Jurkat, Clone E6-1 (cell line): ENCODE results near the gene VWA5B1.

ENCODE experiments used
- DNase-seq: peaks from one replicate; pipeline ENCODE4 v3.0.0-alpha.2; 2011; ENCODE audit warnings: low read depth, low spot score
- H3K4me3 ChIP-seq: 2 replicates; pipeline ENCODE4 v1.5.1; 2011; ENCODE audit warnings: mild to moderate bottlenecking, low read length, control low read depth, moderate library complexity

The VWA5B1 gene

DNA sequence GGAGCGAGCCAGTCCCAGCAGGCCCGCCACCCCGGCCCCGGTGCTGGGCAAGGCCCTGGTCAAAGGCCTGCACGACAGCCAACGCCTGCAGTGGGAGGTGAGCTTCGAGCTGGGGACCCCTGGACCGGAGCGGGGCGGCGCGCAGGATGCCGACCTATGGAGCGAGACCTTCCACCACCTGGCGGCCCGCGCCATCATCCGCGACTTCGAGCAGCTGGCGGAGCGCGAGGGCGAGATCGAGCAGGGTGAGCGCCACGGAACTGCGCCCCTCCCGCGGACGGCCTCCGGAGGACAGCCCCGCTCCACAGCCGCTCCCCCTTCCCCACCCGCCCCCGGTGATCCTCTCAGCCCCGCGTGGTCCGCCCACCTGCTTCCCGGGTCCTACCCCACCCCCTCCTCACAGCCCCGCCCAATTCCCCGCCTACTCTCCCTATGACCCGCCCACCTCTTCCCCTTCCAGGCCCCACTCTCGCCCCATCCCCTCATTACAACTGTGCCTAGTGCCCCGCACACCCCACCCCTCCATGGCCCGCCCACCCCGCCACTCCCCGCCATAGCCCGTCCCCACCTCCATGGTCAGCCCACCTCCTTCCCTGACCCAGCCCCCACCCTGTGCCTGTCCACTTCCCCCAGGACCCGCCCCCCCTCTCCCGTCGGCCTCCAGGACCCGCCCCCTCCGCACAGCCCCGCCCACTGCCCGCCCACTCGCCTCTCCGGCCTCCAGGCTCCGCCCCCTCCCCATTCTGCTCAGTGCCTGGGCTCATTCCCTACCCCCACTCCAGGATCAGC is 52.7 kb downstream of the VWA5B1 start:
- H3K4me3 ChIP-seq, result no peak overlapping the region
- no peak for DNase-seq

DNA sequence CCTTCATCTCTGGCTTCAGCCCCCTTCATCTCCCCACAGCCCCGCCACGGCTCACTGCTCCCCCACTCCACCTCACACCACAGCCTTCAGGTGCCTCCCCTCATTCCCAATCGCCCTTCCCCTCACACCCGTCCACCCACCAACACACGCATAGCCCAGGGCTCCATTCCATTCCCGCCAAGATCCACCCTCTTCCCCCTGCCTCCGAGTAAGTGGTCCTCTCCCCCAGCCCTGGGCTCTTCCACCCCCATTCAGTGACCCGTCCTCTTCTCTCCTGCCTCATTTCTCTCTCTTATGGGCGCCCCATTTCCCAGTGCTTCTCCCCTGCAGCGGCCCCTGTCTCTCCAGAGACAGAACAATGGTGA is 53.2 kb downstream of the VWA5B1 start:
- no peak for DNase-seq
- H3K4me3 ChIP-seq, result no peak overlapping the region

DNA sequence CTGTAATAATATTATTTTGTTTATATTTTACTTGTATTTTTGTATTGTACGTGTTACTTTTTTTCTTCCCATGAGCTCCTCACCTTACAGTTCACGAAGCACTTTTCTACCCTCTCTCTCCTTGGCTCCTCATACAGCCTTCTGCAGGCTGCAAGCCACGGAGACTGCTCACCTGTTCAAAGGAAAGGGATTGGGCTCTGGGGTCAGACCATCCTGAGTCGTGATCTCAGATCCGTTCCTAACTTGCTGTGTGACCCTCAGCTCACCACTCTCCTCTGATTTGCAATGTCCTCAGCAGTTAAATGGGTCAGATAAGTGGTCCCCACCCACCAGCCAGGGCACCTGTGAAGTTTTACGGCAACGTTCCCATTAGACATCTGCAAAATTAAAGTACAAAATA is 54.1 kb downstream of the VWA5B1 start:
- no peak for DNase-seq

DNA sequence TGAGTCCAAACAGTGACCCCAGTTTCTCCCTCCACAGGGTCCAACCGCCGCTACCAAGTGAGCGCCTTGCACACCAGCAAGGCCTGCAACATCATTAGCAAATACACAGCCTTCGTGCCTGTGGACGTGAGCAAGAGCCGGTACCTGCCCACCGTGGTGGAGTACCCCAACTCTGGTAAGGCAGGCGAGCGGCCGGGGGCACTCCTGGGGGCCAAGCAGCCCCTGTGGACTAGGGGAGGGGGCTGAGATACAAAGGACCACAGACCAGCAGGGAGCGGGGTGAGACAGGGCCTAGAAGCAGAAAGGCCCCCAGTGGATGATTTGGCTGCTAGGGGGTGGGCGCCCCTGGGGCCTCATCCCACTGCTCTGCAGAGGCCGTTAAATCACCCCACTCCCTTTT is 54.7 kb downstream of the VWA5B1 start:
- no peak for DNase-seq
- no peak overlapping the region for H3K4me3 ChIP-seq

More for the DNA sequence above, 54.1 kb downstream of the VWA5B1 start:
- no peak overlapping the region for H3K4me3 ChIP-seq

DNA sequence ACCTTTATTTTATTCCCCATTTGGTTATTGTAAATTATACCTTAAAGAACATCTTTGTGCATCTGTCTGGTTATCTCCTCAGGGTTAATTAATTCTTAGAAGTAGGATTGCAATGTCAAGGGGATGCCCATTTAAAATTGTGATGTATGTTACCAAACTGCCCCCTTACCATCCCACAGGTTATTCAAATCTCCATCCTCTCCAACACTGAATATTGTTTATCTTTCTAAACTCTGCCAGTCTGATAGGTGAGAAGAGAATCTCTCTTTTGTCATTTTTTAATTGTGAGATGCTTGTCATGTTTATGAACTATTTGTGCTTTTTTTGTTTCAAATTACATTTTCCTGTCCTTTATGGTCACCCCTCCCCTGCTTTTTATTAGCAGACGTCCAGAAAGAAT is 55.8 kb downstream of the VWA5B1 start:
- DNase-seq, result no peak
- no peak overlapping the region for H3K4me3 ChIP-seq

DNA sequence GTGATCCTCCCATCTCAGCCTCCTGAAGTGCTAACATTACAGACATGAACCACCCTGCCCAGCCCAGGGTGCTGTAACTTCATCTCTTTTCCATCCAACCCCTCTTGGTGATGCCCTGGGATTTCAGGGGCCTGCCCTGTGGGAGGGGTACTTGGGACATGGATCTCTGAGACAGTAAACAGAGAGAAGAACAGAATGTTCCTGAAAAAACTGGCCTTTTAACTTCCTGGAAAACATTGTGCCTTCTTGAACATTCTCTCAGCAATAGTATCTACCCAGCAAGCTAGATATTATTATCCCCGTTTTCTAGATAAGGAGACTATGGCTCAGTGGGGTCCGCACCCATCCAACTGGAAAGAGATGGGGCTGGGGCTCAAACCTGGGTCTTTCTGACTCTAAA is 57.0 kb downstream of the VWA5B1 start:
- no peak for DNase-seq
- H3K4me3 ChIP-seq, result no peak overlapping the region

DNA sequence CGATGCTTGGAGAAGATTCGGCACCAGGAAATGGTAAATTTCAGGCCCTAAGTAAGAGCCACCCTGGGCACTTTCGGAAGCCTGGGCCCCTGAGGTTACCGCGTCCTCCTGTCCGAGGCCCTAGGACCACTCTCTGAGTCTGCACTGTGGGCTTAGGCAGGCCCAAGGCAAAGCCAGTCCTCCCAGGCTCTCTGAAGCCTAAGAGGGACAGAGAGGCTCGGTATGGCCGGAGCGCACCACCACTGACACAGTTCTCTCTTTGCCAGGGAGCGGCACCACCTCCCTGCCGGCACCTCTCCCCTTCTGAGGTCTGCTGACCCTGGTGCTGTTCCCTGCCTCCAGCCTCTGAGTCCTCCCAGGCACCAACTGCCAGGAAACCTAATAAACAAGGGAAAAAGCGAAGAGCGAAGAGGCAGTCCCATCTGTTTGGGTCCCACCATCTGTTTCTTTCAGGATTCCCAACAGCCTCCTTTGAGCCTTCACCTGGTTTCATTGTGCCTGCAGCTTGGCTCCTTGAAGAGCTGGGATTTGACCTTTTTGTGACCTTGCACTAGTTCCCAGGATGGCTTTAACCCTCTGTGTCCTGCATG is 57.7 kb downstream of the VWA5B1 start:
- no peak overlapping the region for H3K4me3 ChIP-seq
- no peak for DNase-seq

DNA sequence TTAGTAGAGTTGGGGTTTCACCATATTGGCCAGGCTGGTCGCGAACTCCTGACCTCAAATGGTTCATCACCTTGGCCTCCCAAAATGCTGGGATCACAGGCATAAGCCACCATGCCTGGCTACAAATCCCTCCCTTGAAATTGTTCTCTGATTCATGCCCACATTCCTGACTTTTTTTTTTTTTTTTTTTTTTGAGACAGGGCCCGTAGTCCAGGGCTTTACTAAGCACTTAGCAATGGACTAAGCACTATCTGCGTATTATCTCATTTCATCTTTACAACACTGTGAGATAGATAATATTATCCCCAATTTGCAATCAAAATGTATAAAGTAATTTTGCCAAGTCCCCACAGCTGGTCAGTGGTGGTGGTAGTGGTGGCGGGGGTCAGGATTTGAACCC is 58.9 kb downstream of the VWA5B1 start:
- H3K4me3 ChIP-seq, result no peak overlapping the region
- no peak for DNase-seq

DNA sequence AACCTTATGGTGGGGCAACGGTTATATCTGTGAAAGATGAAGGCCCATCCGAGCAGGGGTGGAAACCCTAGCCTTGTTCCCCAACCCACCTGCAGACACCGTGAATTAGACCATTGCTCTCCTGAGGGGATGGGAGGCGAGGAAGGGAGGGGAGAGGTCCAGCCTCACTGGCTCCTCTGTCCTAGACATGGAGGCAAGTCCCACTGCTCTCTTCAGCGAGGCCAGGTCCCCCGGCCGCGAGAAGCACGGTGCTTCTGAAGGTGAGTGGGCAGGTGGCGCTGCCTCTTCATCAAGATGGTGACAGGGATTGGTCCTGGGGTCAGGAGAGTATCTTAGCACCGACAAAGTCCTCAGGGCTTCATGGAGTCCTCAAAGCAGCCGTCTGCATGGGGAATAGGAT is 59.3 kb downstream of the VWA5B1 start:
- no peak for DNase-seq
- H3K4me3 ChIP-seq, result no peak overlapping the region

DNA sequence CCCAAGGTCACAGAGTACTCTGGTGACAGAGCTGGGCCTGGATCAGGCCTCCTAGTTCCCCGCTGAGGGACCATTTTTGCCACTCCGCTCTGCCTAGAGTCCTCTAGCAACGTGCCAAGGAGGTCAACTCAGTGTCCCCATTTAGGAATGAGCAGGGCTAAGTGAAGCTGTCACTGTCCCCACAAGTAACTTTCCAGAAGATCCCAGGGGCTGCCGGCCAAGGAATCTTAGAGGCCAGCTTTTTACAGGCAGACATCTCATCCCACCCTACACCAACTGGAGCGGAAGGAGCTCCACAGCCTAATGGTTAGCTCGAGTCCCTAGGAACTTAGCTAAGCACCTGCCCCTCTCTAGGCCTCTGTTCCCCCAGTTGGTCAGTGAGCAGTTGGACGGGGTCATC is 59.7 kb downstream of the VWA5B1 start:
- H3K4me3 ChIP-seq, result no peak overlapping the region

DNA sequence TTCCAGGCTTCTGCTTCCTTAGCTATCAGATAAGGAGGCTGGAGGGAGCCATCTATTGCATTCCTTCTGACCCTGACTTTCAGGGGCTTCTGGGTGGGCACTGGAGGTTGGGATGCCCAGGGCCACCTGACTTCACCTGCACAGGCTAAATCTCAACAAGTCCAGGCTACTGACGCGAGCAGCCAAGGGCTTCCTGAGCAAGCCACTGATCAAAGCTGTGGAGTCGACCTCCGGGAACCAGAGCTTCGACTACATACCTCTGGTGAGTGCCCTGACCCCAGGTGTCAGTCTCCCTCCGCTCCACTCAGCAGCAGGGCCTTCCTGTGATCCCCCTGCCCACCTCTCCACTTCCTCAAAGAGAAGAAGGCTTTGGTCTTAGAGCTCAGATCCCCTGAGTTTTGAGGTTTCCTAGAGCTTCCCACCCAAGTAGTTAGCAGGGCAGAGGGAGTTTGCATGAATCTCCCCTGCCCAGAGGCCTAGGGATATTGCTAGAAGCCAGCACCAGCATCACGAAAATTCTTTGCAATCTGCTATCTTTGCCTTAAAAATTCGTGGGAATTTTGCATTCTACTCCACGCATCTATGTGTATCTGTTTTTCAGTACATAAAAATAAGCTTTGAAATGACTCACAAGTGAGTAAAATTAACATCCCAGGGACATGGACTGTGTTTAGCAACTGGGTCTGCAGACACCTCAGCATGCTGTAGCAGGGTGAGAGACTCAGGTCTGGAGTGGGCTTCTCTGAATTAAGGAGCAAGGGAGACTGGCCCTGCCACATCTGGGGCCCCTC is 61.4 kb downstream of the VWA5B1 start:
- no peak for DNase-seq

More for the DNA sequence above, 59.7 kb downstream of the VWA5B1 start:
- DNase-seq, result no peak

DNA sequence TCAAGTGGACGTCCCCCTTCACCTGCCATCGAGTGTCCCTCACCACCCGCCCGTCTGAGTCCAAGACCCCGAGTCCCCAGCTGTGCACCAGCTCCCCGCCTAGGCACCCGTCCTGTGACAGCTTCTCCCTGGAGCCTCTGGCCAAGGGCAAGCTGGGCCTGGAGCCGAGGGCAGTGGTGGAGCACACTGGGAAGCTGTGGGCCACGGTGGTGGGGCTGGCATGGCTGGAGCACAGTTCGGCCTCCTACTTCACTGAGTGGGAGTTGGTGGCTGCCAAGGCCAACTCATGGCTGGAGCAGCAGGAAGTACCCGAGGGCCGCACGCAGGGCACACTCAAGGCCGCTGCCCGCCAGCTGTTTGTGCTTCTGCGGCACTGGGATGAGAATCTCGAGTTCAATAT is 63.2 kb downstream of the VWA5B1 start:
- H3K4me3 ChIP-seq, result no peak overlapping the region
- DNase-seq, result no peak

More for the DNA sequence above, 61.4 kb downstream of the VWA5B1 start:
- no peak overlapping the region for H3K4me3 ChIP-seq

DNA sequence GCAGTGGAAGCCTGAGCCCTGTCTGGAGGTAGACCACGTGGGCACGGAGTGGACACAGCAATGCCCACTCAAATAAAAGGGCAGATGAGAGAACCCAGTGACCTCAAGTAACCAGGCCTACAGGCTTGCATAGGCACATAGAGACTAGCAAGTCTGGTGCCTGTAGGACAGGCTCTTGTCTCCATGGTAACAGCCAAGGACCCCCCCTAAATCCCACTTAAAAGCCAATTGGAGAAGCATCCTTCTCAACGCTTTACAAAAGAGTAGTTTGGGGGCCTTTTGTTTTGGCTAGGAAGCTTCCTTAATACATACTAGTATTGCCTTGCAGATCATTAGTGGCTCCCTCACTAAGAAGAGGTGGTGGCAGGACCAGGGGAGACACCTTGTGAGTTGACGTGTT is 63.9 kb downstream of the VWA5B1 start:
- no peak for DNase-seq
- no peak overlapping the region for H3K4me3 ChIP-seq

DNA sequence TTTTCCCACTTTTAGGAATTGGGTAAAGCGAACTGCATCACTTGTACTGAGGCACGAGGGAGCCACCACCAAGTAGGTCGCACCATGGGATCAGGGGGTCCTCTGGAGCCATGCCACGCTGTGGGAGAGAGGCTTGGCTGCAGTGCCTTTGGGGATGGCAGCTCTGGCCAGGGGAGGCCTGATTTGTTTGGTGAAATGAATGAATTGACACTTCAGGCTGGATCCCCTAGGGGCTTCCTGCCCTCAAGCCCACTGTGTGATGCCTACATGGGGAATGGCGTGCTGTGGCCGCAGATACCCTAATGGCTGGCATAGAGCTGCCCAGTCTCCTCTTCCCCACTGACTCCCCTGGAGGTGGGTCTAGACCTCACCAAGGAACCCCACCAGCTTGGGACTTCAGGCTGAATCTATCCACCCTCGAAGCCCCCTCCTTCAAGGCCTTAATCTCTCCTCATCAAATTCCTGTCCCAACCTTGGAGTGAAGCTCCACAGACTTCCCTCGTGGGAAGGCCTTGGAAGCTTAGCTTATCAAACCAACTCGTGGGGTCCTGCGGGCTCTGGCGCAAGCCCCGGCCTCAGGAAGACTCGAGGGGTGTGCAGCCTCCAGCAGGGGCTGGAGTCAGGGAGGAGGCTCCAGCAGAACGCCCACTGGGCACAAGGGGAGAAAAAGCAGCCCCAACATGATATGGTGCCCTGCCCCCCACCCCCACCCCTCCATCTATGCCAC is 64.6 kb downstream of the VWA5B1 start:
- DNase-seq, result no peak

DNA sequence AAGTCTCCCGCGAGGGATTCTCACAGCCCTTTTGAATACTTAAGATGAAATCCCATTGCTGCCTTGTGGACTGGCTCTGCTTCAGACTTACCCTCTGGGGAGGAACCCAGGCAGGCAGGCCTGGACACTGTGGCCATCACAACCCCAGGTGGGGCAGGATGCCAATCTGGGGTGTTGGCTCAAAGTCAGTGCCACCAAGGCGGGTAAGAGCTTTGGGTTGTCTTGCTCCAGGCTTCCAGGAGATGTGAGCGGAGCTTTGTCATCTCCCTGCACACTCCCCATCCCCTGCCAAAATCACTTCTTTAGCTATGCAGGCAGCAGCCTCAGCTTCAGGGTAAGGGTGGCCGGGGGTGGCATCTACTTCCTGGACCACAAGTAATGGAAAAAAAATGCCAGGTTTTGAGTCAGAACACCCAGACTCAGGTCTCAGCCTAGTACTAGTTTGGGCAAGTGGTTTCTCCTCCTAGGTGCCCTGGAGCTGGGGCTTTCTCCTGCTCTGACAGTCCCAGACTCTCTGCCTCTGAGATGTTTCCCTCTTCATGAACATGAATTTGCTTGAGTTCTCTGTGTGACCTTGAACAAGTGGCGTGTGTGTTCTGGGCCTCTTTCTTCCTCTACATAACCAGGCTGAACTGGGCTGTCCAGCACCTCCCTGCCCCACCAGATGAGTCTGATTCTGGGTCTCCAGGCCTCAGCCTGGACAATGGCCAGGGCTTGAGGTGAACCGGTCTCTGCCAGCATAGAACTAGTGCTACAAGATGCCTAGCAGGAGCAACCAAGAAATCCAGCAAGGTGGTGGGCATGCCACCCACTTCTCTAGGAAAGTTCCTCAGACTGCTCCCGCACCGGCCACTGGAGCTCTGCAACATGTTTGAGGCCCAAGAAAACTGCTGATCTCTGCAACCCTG is 65.4 kb downstream of the VWA5B1 start:
- no peak overlapping the region for H3K4me3 ChIP-seq
- no peak for DNase-seq

More for the DNA sequence above, 64.6 kb downstream of the VWA5B1 start:
- H3K4me3 ChIP-seq, result no peak overlapping the region

DNA sequence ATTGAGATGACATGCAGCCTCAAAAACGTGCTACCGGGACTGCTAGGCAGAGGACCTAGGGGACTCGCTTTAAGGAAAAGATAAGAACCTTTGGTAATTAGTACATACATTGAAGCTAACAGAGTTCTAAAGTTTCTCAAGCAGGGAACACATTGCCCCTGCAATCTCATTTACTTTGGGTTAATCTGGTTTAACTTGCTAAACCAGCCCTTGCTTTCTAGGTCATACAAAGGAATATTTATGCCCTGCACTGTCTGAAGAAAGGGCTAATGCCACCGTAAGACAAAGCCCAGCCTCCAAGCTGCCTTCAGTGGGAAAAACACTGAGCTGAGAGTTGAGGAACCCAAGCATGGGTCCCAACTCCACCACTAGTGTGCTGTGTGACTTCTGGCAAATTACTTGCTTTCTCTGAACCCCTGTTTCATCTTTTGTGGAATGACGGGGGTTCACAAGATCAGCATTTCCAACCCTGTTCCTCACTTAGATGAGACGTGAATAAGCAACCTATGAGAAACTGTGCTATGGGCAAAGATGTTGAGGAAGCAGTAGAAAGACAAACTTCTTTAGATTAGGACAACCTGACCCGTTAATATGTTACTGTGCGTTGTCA is 66.3 kb downstream of the VWA5B1 start:
- no peak overlapping the region for H3K4me3 ChIP-seq
- DNase-seq, result no peak

DNA sequence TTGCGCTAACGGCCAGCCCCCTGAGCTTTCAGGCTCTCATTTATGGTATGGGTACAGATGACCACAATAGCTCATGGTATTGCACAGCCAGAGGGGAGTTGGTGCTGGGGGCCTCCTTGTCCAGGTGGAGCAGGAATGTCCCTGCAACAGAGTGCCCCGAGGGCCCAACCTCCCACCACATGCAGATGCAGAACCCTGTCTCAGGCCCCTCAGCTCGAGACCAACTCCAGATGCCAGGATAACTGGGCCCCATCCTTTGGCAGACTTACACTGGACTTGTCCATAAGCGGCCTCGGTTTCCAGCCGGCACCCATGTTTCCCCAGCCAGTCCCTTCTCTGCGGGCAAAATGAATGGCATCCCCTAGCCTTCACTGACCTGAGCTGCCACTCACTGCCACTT is 67.1 kb downstream of the VWA5B1 start:
- no peak for DNase-seq
- H3K4me3 ChIP-seq, result no peak overlapping the region

DNA sequence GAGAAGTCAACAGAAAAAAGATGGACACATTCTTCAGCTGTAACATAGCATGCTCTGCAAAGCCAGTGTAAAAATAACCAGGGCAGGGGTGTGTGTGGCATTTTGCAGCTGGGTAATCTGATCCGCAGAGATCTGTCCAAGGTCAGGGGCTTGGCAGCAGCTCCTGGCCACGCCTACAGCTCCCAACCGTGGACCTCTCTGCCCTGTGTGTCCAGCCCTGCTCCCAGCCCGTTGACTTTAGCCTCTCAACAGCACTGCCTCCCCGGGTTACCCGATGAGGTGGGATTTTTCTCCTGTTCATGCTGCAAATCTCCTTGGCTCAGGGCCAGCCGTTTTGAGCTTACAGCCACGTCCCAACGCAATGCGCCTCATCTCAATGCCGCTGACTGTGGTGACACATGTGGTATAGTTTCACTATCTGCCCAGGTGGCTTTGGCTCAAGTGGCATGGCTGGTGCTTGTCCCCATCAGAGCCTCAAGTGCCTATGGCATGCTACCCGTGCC is 68.1 kb downstream of the VWA5B1 start:
- no peak overlapping the region for H3K4me3 ChIP-seq
- no peak for DNase-seq
